ENCODE data around the gene PPDPF.

PPDPF gene, protein sequence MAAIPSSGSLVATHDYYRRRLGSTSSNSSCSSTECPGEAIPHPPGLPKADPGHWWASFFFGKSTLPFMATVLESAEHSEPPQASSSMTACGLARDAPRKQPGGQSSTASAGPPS

DNA sequence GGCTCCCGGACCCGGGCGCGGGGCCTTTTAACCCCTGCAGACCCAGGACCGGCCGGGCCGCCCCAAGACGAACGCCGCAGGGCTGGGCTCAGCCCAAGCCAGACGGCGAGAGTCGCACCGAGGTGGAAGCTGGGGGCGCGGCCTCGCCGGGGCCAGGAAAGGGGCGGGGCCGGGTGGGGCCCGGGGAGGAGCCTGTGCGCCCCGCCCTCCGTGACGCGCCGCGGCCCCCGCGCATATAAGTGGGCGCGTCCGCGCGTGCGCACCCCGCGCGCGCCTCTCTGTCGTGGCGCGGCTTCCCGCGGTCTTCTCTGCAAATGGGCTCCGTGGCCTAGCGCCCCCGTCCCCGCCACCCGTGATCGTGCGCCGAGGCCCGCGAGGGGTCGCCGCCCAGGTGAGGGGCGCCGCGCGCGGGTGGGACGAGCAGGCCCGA is at the start of gene PPDPF:
TSS of gene PPDPF (plus strand) at position 262 of the 430 bp plus-strand sequence. CDS start 544 bp downstream, outside the sequence.
- Histone ChIP-seq H3K36me3 (ENCODE audit: insufficient read depth, low read length) (peaks cover 13% of the 10 kb centered on the region; the same call in 1 of the 2 replicates), H3K9ac (ENCODE audit: insufficient read length) (peak within 1 kb of the TSS; percentile 81), H3K27ac (no peak within 1 kb of the TSS; the same call in 1 of the 2 replicates), H3K4me3 (peak within 1 kb of the TSS; percentile 92), H3K9me3 (ENCODE audit: low read depth, low read length) (no peaks in the 10 kb centered on the region; the same call in 1 of the 2 replicates)
- no peak for TF ChIP-seq EZH2 (IDR thresholded peaks at IDR 0.05)
- peak; percentile 78 for TF ChIP-seq POLR2AphosphoS5 (IDR thresholded peaks at IDR 0.05; ENCODE audit: borderline replicate concordance, low read depth, low read length)
- TF ChIP-seq FOXP2 (optimal IDR thresholded peaks at IDR 0.05; ENCODE audit: control extremely low read depth, extremely low read length, insufficient read depth), result no peak
- DNase-seq (ENCODE audit: low read depth, low spot score), result no peak

DNA sequence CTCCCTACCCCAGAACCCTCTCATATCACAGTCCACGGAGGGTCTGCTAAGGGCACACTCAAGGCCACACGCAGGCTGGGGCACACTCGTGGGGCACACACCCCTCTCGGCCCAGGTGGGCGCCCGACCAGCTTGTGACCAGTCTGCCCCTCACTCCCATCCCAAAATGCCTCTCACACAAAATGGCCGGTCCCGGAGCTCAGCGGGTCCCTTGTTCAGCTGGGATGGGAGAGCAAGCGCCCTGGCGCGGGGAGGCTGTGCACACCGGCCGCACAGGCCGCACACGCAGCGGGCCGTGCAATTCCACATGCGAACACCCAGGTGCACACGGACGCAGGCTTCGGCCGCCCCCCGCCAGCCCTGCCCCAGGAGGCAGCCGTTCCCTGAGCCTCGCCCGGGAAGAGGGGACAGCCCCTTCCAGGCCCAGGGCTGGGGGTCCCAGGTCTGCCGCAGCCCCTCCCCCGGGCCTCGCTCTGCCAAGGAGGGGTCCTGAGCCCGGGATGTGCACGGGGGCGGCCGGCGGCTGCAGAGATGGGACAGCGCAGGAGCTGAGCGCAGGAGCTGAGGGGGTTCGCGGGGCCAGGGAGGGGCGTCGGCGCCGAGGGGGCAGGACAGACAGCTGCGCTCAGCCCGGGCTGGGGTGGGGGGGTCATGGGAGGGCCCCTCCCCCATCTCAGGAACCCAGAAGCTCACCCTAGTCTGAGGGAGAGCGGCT is 49.4 kb upstream of the PPDPF start:
- no peak for DNase-seq (ENCODE audit: low read depth, low spot score)
- Histone ChIP-seq H3K4me3 (no peak overlapping the region), H3K9me3 (ENCODE audit: low read depth, low read length) (no peaks in the 10 kb centered on the region), H3K27ac (no peak overlapping the region), H3K9ac (ENCODE audit: insufficient read length) (no peak overlapping the region), H3K36me3 (ENCODE audit: insufficient read depth, low read length) (no peaks in the 10 kb centered on the region)
- TF ChIP-seq EZH2 (IDR thresholded peaks at IDR 0.05) (peak; percentile 94), POLR2AphosphoS5 (IDR thresholded peaks at IDR 0.05; ENCODE audit: borderline replicate concordance, low read depth, low read length) (no peak)

DNA sequence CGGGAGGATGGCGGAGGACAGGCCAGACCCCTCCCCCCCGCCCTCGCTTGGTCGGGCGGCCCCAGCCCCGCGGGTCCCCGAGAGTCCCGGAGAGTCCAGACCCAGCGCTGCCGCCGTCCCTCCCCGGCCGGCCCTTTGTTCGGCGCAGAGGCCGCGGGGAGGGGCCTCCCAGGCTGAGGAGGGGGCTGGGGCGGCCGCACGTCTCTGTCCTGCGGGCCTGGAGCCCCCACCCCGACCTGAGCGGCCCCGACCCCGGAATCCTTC is 48.9 kb upstream of the PPDPF start:
- H3K36me3 ChIP-seq (ENCODE audit: insufficient read depth, low read length), result no peaks in the 10 kb centered on the region
- no peak overlapping the region for H3K27ac ChIP-seq
- H3K9me3 ChIP-seq (ENCODE audit: low read depth, low read length), result no peaks in the 10 kb centered on the region
- no peak for DNase-seq (ENCODE audit: low read depth, low spot score)
- TF ChIP-seq FOXP2 (optimal IDR thresholded peaks at IDR 0.05; ENCODE audit: control extremely low read depth, extremely low read length, insufficient read depth), result no peak
- TF ChIP-seq EZH2 (IDR thresholded peaks at IDR 0.05), result no peak
- no peak for TF ChIP-seq POLR2AphosphoS5 (IDR thresholded peaks at IDR 0.05; ENCODE audit: borderline replicate concordance, low read depth, low read length)
- H3K9ac ChIP-seq (ENCODE audit: insufficient read length), result no peak overlapping the region
- H3K4me3 ChIP-seq, result no peak overlapping the region

DNA sequence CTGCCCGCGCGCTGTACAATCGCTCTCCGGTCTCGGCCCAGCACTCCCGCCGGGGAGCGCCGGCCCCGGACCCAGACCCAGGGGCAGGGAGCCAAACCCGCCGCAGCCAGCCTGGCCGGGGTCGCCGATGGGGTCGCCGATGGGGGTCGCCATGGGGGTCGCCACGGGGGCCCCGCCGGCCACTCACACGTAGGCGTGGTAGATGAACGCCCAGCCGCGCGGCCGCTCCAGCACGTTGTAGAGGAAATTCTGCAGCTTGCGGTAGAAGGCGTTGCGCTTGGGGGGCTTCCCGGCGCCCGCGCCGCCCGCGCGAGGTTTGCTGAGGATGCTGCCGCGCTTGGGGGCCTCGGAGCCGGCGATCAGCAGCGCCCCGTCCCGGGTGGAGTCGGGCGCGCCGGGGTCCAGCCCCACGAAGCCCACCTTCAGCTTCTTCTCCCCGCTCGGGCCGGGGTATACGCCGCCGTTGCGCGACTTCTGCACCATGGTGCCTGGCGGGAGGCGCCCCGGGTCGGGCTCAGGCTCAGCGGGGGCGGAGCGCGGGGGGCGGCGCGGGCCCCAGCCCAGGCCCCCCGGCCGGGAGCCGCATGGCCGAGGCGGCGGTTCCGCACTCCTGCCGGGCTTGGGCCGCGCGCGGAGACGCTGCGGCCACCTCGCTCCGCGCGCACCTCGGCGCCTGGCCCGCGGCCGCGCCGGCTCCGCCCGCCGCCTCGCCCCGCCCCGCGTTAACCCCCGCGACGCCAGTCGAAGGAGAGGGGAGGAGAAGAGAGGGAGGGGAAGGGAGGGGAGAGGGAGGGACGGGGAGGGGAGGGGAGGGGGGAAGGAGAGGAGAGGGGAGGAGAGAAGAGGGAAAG is 48.4 kb upstream of the PPDPF start, which contains the start of gene KCNQ2:
TSS of gene KCNQ2 (minus strand) at position 675 of the 851 bp plus-strand sequence. CDS start at position 483, 192 bp downstream.
- Histone ChIP-seq H3K4me3 (no peak within 1 kb of the TSS), H3K27ac (no peak within 1 kb of the TSS), H3K9ac (ENCODE audit: insufficient read length) (no peak within 1 kb of the TSS), H3K36me3 (ENCODE audit: insufficient read depth, low read length) (no peaks in the 10 kb centered on the region), H3K9me3 (ENCODE audit: low read depth, low read length) (no peaks in the 10 kb centered on the region)
- no peak for TF ChIP-seq EZH2 (IDR thresholded peaks at IDR 0.05)
- no peak for DNase-seq (ENCODE audit: low read depth, low spot score)

DNA sequence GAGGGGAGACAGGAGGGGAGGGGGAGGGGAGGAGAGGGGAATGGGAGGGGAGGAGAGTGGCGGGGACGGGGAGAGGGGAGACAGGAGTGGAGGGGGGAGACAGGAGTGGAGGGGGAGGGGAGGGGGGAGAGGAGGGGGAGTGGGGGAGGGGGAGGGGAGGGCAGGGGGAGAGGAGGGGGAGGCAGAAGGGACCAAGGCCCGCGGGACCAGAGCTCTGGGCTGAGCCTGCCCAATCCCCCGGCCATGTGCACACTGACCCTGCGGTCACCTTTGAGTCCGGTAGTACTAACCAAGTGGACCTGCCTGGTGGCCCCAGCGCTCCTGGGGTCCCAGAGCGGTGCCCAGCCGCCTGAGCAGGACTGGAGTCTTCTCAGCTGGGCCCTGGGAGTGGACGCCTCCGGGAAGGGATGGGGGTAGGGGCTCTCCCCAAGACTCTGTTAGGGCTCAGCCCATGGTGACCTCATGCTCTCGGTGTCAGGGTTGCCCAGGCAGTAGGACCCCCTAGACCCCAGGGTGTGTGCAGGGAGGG is 47.6 kb upstream of the PPDPF start:
- Histone ChIP-seq H3K4me3 (no peak overlapping the region), H3K9me3 (ENCODE audit: low read depth, low read length) (no peaks in the 10 kb centered on the region), H3K27ac (no peak overlapping the region), H3K36me3 (ENCODE audit: insufficient read depth, low read length) (no peaks in the 10 kb centered on the region), H3K9ac (ENCODE audit: insufficient read length) (no peak overlapping the region)
- TF ChIP-seq POLR2AphosphoS5 (IDR thresholded peaks at IDR 0.05; ENCODE audit: borderline replicate concordance, low read depth, low read length) (no peak), EZH2 (IDR thresholded peaks at IDR 0.05) (no peak), FOXP2 (optimal IDR thresholded peaks at IDR 0.05; ENCODE audit: control extremely low read depth, extremely low read length, insufficient read depth) (no peak)
- DNase-seq (ENCODE audit: low read depth, low spot score), result no peak

DNA sequence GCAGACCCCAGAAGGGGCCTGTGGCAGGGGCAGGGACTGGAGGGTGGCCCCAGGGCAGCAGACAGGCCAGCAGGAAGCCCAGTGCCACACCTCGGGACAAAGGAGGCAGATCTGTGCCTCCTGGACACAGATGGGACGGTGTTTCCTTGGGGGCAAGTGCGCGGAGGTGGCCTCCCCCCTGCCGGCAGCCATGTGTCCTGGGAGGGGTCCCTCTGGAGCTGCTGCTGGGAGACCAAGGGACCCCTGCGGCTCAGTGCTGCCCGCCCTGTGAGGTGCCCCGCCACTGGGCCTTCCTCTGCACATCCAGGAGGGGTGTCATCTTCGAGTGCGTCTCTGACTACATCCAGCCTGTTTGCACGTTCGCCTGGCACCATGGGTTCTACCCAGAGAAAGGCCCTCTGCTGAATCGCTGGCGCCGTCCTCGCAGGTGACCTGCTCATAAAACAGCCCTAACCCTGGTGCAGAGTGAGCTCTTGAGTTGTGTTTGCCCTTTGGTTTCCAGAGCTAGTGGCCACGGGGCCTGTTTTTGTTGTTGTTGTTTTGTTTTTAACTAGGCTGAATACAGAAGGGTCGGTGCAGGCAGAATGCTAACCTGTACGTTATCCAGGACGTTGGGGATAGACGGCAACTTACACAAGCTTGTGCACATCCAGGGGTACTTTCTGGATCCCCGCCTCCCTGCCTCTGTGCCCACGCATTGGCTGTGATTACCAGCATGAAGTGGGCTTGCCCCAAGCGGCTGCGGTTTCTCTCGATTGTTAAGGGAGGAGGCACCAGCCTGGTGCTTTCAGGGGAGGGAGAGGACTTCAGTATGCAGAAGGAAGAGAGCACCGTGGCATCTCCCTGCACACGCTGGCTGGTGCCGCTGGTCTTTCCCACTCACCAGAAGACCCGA is 46.8 kb upstream of the PPDPF start:
- Histone ChIP-seq H3K4me3 (no peak overlapping the region), H3K36me3 (ENCODE audit: insufficient read depth, low read length) (no peaks in the 10 kb centered on the region), H3K9me3 (ENCODE audit: low read depth, low read length) (no peaks in the 10 kb centered on the region), H3K9ac (ENCODE audit: insufficient read length) (no peak overlapping the region), H3K27ac (no peak overlapping the region)
- TF ChIP-seq POLR2AphosphoS5 (IDR thresholded peaks at IDR 0.05; ENCODE audit: borderline replicate concordance, low read depth, low read length) (no peak), FOXP2 (optimal IDR thresholded peaks at IDR 0.05; ENCODE audit: control extremely low read depth, extremely low read length, insufficient read depth) (no peak), EZH2 (IDR thresholded peaks at IDR 0.05) (no peak)
- DNase-seq (ENCODE audit: low read depth, low spot score), result no peak

DNA sequence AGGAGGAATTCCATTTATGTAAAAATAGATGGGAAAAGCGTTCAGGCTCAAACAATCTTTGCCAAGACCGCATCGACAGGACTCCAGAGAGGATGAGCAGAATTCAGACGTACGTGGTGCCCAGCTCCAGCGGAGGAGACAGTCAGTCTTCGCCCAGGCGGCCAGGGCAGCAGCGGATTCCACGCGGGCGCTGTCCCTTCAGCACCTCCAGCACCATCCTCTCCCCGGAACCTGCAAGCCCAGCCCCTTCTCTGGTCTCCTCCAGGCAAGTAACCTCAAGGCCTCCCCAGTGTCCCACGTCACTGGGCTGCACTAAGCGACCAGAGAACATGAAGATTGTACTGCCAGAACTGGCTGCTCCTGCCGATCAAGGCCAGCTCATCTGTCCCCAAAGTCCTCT is 45.4 kb upstream of the PPDPF start:
- no peak for TF ChIP-seq FOXP2 (optimal IDR thresholded peaks at IDR 0.05; ENCODE audit: control extremely low read depth, extremely low read length, insufficient read depth)
- no peak for TF ChIP-seq POLR2AphosphoS5 (IDR thresholded peaks at IDR 0.05; ENCODE audit: borderline replicate concordance, low read depth, low read length)
- TF ChIP-seq EZH2 (IDR thresholded peaks at IDR 0.05), result no peak
- Histone ChIP-seq H3K9me3 (ENCODE audit: low read depth, low read length) (no peaks in the 10 kb centered on the region), H3K4me3 (no peak overlapping the region), H3K36me3 (ENCODE audit: insufficient read depth, low read length) (no peaks in the 10 kb centered on the region), H3K9ac (ENCODE audit: insufficient read length) (no peak overlapping the region), H3K27ac (no peak overlapping the region)
- no peak for DNase-seq (ENCODE audit: low read depth, low spot score)

All from SK-N-MC (cell line).